Measurements from ENCODE around the gene C11orf58.

C11orf58 gene

DNA sequence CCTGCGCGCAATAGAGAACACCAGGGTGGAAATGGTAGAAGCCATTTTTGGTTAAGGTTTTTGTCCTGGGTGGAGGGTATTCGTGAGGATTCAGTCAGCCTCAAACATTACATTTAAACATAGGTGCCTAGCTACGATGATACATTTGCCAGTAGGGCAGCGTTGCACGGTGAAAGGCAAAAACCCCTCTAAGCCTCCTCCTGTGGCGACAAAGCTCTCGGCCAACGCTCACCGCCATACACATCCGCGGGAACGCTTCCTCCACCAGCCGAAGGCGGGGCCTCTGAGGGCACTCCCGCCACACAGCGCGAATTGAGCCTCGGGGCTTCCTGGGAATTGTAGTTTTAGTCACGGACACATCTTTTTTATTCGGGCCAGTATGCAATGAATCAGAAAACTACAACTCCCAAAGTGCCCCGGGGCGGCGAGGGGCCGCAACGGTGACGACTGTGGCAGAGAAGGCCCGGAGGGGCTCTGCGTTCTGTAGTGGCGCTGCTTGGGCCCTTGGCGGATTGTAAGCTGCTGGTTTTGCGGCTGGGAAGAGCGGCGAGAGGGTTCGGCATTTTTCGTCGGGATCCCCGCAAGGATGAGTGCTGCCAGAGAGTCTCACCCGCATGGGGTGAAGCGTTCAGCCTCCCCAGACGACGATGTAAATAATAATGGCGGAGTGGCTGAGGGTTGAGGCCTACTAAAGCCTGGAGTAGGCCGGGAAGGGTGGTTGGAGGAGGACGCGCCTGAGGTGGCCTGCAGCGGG lies at the start of gene C11orf58:
Gene C11orf58, plus strand, starts transcription at position 455 of the 754 bp plus-strand sequence. Its CDS starts 132 bp downstream, at position 587.
- peak; percentile 94 for DNase-seq

DNA sequence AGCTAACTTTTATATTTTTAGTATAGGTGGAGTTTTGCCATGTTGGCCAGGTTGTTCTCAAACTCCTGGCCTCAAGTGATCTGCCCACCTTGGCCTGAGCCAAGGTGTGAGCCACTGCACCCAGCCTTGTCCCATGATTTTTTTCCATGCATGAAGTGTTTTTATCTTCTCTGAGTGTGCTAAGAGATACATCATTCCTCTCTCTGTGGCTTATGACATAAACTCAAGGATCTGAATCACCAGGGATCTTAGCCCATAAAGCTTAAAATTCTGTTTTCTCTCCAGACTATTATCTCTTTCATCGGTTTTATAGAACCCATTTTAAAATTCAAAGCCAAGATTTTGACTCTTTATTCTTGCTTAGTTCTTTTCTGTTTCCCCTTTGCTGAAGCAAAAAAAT lies 48.4 kb upstream of the C11orf58 start:
- no peak for DNase-seq

DNA sequence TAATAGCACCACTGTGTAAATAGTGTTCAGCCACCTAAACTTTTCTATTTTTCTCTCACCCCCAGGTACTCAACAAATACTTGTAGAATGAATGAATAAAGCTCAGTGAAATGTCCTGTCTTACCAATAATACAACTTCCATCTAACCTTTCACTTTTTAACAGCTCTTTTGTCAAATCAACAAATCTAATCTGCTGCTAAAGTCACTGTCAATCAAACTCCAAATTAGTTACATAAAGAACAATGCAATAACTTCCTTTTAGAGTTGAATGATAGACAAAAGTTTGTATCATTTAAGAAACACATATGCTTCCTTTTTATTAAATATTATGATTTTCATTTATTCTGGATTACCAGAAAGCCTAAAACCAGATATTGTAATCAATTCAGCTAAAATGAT lies 34.7 kb upstream of the C11orf58 start:
- no peak for DNase-seq

DNA sequence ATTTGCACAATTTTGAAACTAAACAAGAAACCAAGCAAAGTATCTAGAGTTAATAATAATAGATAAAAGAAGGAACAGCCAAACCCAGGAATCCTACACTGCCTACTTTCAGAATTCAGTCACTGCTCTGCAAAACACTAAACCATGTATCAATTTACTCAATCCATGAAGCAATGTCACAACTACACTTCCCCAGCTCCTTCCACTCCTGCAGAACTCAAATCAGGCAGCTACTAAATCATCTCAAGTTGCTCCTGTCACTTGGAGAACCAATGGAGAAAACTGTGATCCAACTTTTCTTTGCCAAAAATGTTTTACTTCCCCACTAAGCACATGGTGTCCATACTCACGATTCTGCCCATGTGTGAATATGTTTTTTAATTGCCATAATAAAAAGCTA lies 24.9 kb upstream of the C11orf58 start:
- DNase-seq = no peak

DNA sequence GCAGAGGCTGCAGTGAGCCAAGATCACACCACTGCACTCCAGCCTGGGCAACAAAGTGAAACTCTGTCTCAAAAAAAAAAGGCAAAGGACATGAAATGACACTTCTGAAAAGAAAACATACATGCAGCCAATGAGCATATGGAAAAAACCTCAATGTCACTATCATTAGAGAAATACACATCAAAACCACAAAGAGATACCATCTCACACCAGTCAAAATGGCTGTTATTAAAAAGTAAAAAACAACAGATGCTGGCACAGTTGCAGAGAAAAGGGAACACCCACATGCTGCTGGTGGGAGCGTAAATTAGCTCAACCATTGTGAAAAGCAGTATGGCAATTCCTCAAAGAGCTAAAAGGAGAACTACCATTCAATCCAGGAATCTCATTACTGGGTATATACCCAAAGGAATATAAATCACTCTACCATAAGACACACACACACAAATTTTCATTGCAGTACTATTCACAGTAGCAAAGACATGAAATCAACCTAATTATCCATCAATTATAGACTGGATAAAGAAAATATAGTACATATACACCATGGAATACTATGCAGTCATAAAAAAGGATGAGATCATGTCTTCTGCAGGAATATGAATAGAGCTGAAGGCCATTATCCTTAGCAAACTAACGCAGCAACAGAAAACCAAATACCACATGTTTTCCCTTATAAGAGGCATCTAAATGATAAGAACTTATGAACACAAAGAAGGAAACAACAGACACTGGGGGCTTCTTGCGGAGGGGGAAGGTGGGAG lies 15.7 kb upstream of the C11orf58 start:
- no peak for DNase-seq

DNA sequence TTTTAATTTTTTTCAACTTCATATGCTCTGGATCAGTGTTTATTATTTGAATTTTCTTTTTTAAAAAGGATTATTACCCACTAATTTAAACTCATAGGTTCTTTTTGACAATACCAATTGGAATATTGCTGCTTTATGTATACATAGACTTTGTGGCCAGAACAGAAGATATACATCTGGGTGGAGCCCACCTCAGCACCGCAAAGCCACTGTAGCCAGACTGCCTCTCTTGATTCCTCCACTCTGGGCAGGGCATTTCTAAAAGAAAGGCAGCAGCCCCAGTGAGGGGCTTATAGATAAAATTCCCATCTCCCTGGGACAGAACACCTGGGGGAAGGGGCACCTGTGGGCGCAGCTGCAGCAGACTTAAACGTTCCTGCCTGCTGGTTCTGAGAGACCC lies 10.6 kb upstream of the C11orf58 start:
- DNase-seq = no peak

DNA sequence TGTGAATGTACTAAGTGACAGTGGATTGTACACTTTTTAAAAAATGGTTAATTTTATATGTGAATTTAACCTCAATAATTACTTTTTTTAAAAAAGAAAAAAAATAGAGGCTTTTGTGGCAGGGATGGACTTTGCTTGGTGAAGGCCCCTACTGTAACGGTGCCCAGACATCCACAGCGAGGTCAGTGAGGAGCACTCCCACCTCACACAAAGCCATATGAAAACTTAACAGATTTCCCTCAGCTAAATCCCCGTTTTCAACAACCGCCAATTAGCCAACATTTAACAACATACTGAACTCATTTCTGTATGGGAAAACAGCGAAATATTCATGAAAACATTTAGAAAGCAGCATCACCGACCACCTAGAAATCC lies 642 bp upstream of the C11orf58 start:
- no peak for DNase-seq

DNA sequence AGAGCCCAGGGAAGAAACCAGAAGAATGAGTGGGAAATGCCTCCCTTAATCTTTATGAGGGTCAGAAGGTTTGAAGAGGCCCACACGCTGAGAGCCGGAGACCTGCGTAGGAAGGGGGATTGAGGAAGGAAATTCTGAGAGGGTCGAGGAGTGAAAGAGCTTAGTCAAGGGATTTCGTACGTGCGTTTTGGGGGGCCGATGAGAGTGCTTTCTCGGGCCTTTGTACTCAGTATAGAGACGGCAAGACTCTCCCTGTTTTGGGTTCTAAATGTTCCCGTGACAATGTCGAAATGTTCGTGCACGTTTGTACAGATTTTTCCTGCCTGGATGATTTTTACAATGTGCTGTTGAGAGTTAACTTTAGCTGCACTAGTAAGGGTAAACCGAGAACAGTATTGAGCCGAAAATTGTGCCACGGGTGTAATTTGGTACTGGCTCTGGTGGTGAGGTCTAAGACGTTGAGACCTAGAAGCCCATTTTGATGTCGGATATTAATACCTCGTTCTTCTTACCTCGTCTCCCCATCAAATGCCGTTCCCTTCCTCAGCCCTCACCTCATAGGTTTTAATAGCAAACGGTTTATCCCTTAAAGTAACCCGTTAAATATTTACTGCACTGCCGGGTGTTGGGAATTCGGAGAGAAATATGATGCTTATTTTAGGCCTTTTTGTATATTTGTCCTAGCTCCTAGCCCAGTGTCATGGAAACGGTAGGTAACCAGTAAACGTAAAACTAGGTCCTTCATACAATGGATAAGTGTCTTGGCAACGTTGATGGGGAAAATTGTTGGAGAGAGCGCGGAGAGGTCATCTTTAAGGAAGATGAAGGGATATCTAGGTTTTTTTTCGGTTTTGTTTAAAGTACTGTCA lies 734 bp downstream of the C11orf58 start:
- peak; percentile 7 for DNase-seq

DNA sequence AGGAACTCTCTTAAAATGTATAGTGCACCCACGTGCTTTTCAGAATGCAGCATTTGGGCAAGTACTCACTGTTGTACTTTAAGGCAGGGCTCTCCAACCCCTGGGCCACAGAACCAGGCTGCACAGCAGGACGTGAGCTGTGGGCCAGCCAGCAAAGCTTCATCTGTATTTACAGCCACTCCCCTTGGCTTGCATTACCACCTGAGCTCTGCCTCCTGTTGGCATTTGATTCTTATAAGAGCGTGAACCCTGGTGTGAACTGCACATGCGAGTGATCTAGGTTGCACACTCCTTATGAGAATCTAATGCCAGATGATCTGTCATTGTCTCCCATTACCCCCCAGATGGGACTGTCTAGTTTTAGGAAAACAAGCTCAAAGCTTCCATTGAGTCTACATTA lies 3.0 kb downstream of the C11orf58 start:
- no peak for DNase-seq

DNA sequence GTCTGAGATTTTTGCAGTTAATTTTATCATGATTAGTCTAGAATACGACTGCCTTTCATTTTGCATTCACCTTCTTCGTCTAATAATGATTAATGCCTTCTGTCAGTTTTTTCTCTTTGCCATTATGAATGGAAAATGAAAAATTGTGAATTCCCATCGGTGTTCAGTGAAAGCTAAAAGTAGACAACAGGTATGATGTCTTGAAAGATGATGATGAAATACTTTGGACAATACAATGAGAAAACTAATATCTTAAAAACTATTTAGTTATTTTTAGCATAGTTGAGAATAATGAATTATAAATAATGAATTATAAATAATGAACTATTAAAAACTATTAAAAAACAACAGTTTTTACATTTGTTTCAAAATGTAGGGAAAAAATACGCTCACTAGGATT lies 5.0 kb downstream of the C11orf58 start:
- DNase-seq = no peak

DNA sequence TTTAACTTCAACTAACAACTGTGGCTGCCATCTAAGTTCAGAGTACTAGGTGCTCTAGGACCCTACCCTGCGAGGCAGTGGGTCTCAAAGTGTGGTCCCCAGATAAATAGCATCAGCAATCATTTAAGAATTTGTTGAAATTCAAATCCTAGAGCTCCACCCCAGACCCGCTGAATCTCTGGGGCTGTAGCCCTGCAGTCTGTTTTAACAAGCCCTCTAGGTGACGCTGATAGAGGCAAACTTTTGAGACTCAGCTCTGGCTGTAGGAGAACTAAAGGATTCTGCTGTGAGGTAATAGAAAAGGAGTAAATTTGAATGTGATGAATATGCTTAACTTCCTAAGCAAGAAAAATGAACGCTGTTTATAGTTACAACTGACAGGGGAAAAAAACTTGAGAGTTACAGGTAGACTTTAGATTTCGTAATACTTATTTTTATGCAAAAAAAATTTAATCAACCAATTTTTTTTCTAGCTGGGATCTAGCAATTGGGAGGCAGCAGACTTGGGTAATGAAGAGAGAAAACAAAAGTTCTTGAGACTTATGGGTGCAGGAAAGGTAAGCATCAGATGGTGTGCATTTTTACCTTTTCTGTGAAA lies 5.8 kb downstream of the C11orf58 start:
- no peak for DNase-seq

DNA sequence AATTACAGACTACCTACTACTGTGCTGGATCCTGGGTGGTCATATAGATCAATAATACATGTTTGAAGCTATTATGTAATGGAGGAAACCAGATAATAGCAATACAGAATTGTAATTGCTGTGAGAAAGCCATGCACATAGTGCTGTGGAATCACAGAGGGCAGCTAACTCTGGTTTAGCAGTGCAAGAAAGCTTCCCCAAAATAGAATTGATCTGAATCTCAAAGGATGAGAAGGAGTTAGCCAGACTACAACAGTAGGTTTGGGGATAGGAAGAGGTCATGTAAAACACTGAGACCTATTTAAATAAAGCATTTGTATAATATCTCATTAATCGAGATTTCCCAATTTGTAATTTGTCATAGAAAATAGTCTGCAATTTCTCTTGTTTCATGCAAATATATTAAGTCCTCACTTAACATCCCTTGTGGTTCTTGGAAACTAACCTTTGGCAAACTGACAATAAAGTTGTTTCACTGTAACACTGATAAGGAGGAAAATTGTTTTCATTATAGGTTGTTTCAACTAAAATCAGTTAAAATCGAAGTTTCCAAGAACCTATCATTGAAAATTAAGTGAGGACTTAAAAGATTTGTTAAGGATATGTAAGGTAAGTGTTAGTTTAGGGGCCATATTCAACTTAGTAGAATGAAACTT lies 7.6 kb downstream of the C11orf58 start:
- DNase-seq = no peak

DNA sequence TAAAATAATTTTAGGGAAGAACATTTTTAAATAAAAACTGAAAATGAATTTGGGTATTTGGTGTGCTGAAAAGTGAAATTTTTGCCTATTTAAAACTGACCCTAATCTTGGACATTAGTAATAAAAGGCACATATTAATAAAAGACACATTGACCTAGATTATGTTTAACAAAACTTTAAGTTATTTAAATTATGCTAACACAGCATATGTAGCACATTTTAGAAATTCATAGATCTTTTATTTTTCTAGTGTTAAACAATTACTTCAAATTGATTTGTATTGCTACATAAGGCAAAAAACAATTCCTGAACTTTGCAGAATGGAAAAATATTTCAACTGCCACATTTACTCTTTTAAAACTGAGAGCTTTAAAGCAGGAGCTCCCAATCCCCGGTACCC lies 10.6 kb downstream of the C11orf58 start:
- DNase-seq = no peak

DNA sequence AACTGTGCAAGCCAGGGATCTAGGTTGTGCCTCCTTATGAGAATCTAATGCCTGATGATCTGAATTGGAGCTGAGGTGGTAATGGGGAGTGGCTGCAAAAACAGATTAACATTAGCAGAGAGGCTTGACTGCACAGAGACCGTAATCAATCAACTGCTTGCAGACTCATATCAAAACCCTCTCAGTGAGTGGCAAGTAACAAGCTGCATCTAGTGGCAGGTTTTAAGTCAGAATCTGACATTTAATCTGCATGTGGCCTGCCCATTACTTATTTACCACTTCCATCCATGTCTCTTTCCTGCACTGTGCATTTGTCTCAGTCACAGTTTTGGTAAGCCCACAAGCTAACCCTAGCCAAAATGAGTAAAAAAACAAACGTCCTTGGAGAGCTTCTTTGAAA lies 11.2 kb downstream of the C11orf58 start:
- no peak for DNase-seq

DNA sequence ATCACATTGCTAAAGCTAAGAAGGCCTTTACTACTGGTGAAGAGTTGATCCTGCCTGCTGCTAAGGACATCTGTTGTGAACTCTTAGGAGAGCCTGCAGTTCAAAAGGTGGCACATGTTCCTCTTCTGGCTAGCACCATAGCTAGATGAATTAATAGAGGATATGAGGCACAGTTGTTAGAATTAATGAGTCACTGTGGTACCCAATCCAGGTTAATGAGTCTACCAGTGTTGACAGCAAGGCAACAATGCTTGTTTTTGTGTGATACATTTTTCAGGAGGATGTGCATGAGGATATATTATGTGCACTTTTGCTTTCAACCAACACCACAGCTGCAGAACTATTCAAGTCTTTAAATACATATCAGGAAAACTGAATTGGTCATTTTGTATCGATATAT lies 12.0 kb downstream of the C11orf58 start:
- DNase-seq = no peak

DNA sequence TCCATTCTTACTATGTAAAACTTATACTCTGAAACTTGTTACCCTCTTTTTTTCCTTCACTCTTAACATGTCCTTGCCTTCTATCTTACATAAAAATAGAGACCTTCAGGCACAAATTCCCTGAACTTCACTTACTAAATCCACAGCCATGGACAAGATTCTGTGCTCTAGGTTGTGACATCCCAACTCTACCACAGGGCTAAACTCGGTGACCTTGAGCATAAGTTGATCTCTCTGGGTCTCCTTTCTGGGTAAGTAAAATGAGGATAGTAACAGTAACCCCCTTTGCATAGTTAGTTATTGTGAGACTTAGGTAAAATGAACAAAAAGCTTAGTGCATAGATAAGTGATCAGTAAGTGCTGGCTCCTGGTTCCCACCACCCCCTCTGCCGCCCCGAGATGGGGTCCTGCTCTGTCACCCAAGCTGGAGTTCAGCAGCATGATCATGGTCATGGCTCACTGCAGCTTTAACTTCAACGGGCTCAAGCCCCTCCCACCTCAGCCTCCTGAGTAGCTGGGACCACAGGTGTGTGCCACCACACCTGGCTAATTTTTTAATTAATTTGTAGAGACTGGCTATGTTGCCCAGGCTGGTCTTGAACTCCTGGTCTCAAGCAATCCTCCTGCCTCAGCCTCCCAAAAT lies 20.1 kb downstream of the C11orf58 start:
- DNase-seq = no peak

DNA sequence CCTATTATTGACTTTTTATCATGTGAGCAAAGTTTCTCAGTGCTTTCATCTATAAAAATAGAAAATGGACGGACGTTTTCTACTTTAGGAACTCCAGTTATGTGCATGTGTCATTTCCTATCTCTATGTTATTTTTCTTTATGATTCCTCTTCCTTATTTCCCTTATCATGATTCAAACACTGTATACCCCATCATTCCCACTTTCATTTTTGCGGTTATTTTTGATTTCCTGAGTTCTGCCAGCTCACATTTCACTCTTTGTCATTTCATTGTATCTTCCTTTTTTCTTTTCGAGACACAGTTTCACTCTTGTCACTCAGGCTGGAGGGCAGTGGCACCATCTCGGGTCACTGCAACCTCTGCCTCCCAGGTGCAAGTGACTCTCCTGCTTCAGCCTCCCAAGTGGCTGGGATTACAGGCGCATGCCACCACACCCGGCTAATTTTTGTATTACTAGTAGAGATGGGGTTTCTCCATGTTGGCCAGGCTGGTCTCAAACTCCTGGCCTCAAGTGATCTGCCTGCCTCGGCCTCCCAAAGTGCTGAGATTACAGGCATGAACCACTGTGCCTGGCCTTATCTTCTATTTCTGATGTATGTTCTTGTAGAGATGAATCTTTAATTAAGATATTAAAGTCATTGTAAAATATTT lies 21.5 kb downstream of the C11orf58 start:
- no peak for DNase-seq

DNA sequence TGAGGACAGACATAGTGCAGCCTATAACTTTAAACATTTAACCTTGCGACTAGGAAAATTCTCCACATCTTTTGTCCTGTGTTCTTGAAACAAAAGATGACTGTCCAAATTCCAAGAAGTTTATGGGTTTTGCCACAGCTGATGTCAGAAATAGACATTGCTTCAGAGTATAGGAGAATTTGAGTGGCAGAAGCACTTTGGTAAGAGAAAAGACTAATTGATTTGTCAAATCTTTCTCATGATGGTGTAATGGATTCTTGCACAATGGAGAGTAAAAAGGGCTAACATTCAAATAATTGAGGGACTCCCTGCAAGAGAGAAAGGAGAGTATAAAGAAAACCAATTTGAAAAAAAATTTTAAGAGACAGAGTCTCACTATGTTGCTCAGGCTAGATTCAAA lies 25.3 kb downstream of the C11orf58 start:
- no peak for DNase-seq

DNA sequence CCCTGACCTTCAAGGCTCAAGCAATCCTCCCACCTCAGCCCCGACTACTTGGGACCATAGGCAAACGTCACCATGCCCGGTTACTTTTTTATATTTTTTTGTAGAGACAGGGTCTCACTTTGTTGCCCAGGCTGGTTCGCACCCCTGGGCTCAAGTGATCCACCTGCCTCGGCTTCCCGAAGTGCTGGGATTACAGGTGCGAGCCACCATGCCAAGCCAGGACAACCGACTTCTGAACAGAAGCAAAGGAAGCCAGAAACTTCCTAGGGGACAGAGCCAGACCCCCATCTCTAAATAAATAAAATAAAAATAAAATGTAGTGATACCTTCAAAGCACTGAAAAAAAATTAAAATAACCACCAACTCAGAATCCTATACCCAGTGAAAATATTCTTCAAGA lies 26.4 kb downstream of the C11orf58 start:
- DNase-seq = no peak

DNA sequence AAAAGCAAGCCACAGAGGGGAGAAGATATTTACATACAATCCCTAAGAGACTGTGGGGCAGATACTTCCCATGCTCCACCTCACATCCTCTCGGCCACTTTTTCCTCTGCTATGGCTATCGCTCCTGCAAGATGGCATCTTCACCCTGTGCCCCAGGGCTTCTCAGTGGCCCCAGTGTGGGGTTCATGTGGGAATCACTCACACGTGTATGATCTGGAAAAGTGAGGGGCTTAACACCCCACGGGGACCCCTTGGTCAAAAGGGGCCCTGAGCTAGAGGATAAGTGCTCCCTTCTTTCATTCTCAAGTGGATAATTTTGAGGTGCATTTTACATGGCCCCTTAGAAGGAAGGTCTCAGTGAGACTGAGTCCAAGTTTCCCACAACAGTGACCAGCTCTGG lies 28.7 kb downstream of the C11orf58 start:
- DNase-seq = no peak

DNA sequence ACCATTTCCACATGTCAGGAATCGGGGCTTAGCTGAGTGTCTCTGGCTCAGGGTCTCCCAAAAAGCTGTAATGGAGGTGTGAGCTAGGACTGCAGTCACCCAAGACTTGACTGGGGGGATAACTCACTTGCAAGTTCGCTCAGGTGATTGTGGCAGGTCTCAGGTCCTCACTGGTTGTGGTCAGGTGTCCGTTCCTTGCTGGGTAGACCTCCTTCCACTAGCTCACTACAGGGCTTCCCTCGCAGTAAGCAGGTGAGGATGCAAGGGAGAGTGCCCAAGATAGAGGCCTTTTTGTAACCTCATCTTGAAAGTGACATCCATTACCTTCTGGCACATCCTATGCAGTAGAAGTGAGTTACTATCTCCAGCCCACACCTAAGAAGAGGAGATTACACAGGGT lies 29.5 kb downstream of the C11orf58 start:
- no peak for DNase-seq

DNA sequence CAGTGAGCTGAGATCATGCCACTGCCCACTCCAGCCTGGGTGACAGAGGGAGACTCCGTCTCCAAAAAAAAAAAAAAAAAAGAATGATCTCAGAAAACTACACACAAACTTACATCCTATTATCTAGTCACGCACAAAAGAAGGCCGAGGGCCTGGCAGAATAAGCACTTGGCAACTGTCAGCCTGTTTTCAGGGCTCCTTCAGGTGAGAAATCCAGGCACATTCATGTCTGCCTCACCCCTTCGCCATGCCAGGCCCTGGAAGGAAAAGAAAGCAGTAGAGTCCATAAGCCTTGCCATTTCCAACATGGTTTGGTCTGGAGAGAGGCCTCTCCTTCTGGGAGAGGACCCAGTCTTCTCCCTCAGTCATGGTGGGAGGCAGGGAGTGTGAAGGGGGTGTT lies 30.9 kb downstream of the C11orf58 start:
- DNase-seq = no peak

Measured in HCEC 1CT (cell line).